ENCODE results near the gene NGB.

DNA sequence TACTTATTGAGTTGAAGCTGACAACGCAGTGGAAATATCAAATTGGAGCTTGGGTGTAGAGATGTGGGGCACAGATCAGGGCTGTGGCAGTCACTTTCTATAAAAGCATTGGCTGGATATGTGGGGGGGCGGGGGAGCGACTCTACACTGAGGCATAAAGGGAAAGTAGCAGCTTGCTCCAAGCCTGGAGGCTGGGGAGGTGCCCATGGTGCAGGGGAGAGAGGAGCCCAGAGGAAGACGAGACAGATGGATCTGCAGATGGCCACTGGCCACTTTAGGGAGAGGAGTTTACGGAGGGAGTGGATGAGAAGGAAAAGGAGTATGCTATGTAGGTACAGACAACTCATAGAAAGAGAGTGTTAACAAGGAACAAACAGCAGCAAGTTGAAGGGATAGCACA lies 13.5 kb upstream of the NGB start:
- TF ChIP-seq EZH2 (IDR thresholded peaks at IDR 0.05; ENCODE audit: borderline replicate concordance, low read depth, low read length, severe bottlenecking): no peak
- TF ChIP-seq POLR2A (IDR thresholded peaks at IDR 0.05; ENCODE audit: low read depth, low read length): no peak
- TF ChIP-seq CTCF (IDR thresholded peaks at IDR 0.05; ENCODE audit: extremely low read depth in 1 of 2, insufficient read depth in 1 of 2, low read depth in 1 of 2, low read length in 2 of 2): no peak
- TF ChIP-seq MAX (IDR thresholded peaks at IDR 0.05; ENCODE audit: insufficient read depth, insufficient read length): no peak
- no peak for TF ChIP-seq POLR2AphosphoS5 (IDR thresholded peaks at IDR 0.05; ENCODE audit: insufficient read depth, low read depth, low read length)
- TF ChIP-seq MYC (IDR thresholded peaks at IDR 0.05; ENCODE audit: low read depth, low read length): no peak
